HG03280 (cell line): ENCODE measurements around the gene APOC3.

ENCODE experiments used
- ATAC-seq: cut with Tn5 transposase; IDR thresholded peaks from one replicate; pipeline ENCODE4 v1.9.1; 2021; ENCODE audit warnings: mild to moderate bottlenecking, moderate library complexity; ENCODE audit not compliant: unreplicated experiment

Gene APOC3

GRCh38 chr11:116843661-116844060, 14.0 kb downstream of the APOC3 start:
- no peak for ATAC-seq

- no peak for ATAC-seq
Measured at GRCh38 chr11:116844722-116845121, 15.0 kb downstream of the APOC3 start.

- ATAC-seq: no peak
Measured at GRCh38 chr11:116847612-116848011, 17.9 kb downstream of the APOC3 start.

- no peak for ATAC-seq
Measured at GRCh38 chr11:116849060-116849459, 19.4 kb downstream of the APOC3 start.

GRCh38 chr11:116849486-116849885, 19.8 kb downstream of the APOC3 start:
- no peak for ATAC-seq

GRCh38 chr11:116851626-116852025, 21.9 kb downstream of the APOC3 start:
- no peak for ATAC-seq

GRCh38 chr11:116852261-116853031, 22.7 kb downstream of the APOC3 start:
- no peak for ATAC-seq

- peak; percentile 95 for ATAC-seq
Measured at GRCh38 chr11:116853461-116854073, 23.9 kb downstream of the APOC3 start.

- ATAC-seq: no peak
Measured at GRCh38 chr11:116855413-116855812, 25.7 kb downstream of the APOC3 start.

GRCh38 chr11:116856423-116856822, 26.7 kb downstream of the APOC3 start:
- ATAC-seq: no peak

- no peak for ATAC-seq
Measured at GRCh38 chr11:116857316-116857715, 27.6 kb downstream of the APOC3 start.

GRCh38 chr11:116857936-116858335, 28.2 kb downstream of the APOC3 start:
- no peak for ATAC-seq

- ATAC-seq: no peak
Measured at GRCh38 chr11:116859175-116859574, 29.5 kb downstream of the APOC3 start.

- no peak for ATAC-seq
Measured at GRCh38 chr11:116860303-116860702, 30.6 kb downstream of the APOC3 start.

GRCh38 chr11:116861539-116861938, 31.8 kb downstream of the APOC3 start:
- ATAC-seq: no peak

GRCh38 chr11:116862185-116862584, 32.5 kb downstream of the APOC3 start:
- no peak for ATAC-seq

- no peak for ATAC-seq
Measured at GRCh38 chr11:116862951-116863350, 33.2 kb downstream of the APOC3 start.

GRCh38 chr11:116864531-116864930, 34.8 kb downstream of the APOC3 start:
- no peak for ATAC-seq

GRCh38 chr11:116865696-116866095, 36.0 kb downstream of the APOC3 start:
- ATAC-seq: no peak

- ATAC-seq: no peak
Measured at GRCh38 chr11:116866804-116867455, 37.2 kb downstream of the APOC3 start.

GRCh38 chr11:116867619-116868018, 37.9 kb downstream of the APOC3 start:
- no peak for ATAC-seq

- no peak for ATAC-seq
Measured at GRCh38 chr11:116868066-116868465, 38.4 kb downstream of the APOC3 start.
